IgD-negative memory B cell (primary cell): ENCODE data around the gene ADCY5. TPM values are rescaled to one million over a fixed set of nuclear protein-coding genes. Genes with fewer than 3 reads are reported as not detected.

Source experiments
- H3K27ac Mint-ChIP-seq, 3 donors: one replicate each; pipeline ENCODE4 v1.8.0; 2020 to 2022; ENCODE audit warnings: mild to moderate bottlenecking in 3 of 3, mixed read lengths in 3 of 3, moderate library complexity in 1 of 3
- H3K27me3 Mint-ChIP-seq: one replicate; pipeline ENCODE4 v1.8.0; 2021; ENCODE audit warnings: mixed read lengths
- H3K36me3 Mint-ChIP-seq: one replicate; pipeline ENCODE4 v1.8.0; 2020; ENCODE audit warnings: mild to moderate bottlenecking, mixed read lengths
- H3K4me1 Mint-ChIP-seq, 3 donors: one replicate each; pipeline ENCODE4 v1.8.0; 2020 to 2022; ENCODE audit warnings: mixed read lengths in 3 of 3, mild to moderate bottlenecking in 1 of 3
- H3K4me3 Mint-ChIP-seq, 4 donors: one replicate each; pipeline ENCODE4 v1.8.0; 2020 to 2022; ENCODE audit warnings: mild to moderate bottlenecking in 4 of 4, mixed read lengths in 4 of 4, moderate library complexity in 3 of 4
- H3K9me3 Mint-ChIP-seq, 3 donors: one replicate each; pipeline ENCODE4 v1.8.0; 2020 to 2021; ENCODE audit warnings: mixed read lengths in 3 of 3, mild to moderate bottlenecking in 1 of 3
- polyA plus RNA-seq: library from polyadenylated mRNA; unstranded; fragments of 300-500 nt; fragmentation: Illumina TruSeq; gene quantifications from one replicate; pipeline ENCODE4 v1.2.3, GENCODE V29; 2021

ADCY5 gene
- polyA plus RNA-seq, 1 donor from 2014 or later: not detected

GRCh38 chr3:123412076-123412475 is 36.8 kb downstream of the ADCY5 start:
- no peaks in the 10 kb centered on the region for H3K4me1 Mint-ChIP-seq
- no peaks in the 10 kb centered on the region for H3K27me3 Mint-ChIP-seq
- H3K9me3 Mint-ChIP-seq: no peaks in the 10 kb centered on the region
- H3K36me3 Mint-ChIP-seq: no peaks in the 10 kb centered on the region
- H3K4me3 Mint-ChIP-seq: no peak overlapping the region
- no peak overlapping the region for H3K27ac Mint-ChIP-seq

GRCh38 chr3:123411340-123412040 is 37.4 kb downstream of the ADCY5 start:
- Mint-ChIP-seq H3K4me1 (no peaks in the 10 kb centered on the region), H3K27ac (no peak overlapping the region), H3K9me3 (no peaks in the 10 kb centered on the region), H3K27me3 (no peaks in the 10 kb centered on the region), H3K4me3 (peak overlapping the region in 1 of 4 donors; percentile 39), H3K36me3 (no peaks in the 10 kb centered on the region)

GRCh38 chr3:123410149-123410515 is 38.8 kb downstream of the ADCY5 start:
- no peak overlapping the region for H3K27ac Mint-ChIP-seq
- H3K27me3 Mint-ChIP-seq: no peaks in the 10 kb centered on the region
- H3K4me1 Mint-ChIP-seq: no peaks in the 10 kb centered on the region
- H3K9me3 Mint-ChIP-seq: no peaks in the 10 kb centered on the region
- H3K36me3 Mint-ChIP-seq: no peaks in the 10 kb centered on the region
- no peak overlapping the region for H3K4me3 Mint-ChIP-seq

- no peaks in the 10 kb centered on the region for H3K36me3 Mint-ChIP-seq
Measured at GRCh38 chr3:123409443-123410148, 39.3 kb downstream of the ADCY5 start.

GRCh38 chr3:123406598-123406997 is 42.3 kb downstream of the ADCY5 start:
- Mint-ChIP-seq H3K27ac (no peak overlapping the region), H3K27me3 (peaks cover 6% of the 10 kb centered on the region), H3K36me3 (no peaks in the 10 kb centered on the region), H3K4me3 (no peak overlapping the region), H3K4me1 (no peaks in the 10 kb centered on the region), H3K9me3 (no peaks in the 10 kb centered on the region)

More at GRCh38 chr3:123409443-123410148, 39.3 kb downstream of the ADCY5 start:
- H3K27ac Mint-ChIP-seq: no peak overlapping the region
- H3K4me1 Mint-ChIP-seq: no peaks in the 10 kb centered on the region
- no peaks in the 10 kb centered on the region for H3K27me3 Mint-ChIP-seq
- H3K9me3 Mint-ChIP-seq: no peaks in the 10 kb centered on the region
- H3K4me3 Mint-ChIP-seq: no peak overlapping the region

GRCh38 chr3:123405936-123406510 is 42.9 kb downstream of the ADCY5 start:
- Mint-ChIP-seq H3K27ac (peak overlapping the region in 1 of 3 donors; percentile 36), H3K4me3 (no peak overlapping the region), H3K9me3 (no peaks in the 10 kb centered on the region), H3K4me1 (no peaks in the 10 kb centered on the region), H3K36me3 (no peaks in the 10 kb centered on the region), H3K27me3 (peaks cover 6% of the 10 kb centered on the region)

- Mint-ChIP-seq H3K4me3 (no peak overlapping the region), H3K9me3 (no peaks in the 10 kb centered on the region), H3K27me3 (peaks cover 8% of the 10 kb centered on the region), H3K36me3 (no peaks in the 10 kb centered on the region), H3K27ac (no peak overlapping the region), H3K4me1 (no peaks in the 10 kb centered on the region)
Measured at GRCh38 chr3:123405021-123405420, 43.9 kb downstream of the ADCY5 start.

GRCh38 chr3:123404391-123404790 is 44.5 kb downstream of the ADCY5 start:
- peaks cover 13% of the 10 kb centered on the region for H3K27me3 Mint-ChIP-seq
- H3K4me1 Mint-ChIP-seq: no peaks in the 10 kb centered on the region
- H3K9me3 Mint-ChIP-seq: no peaks in the 10 kb centered on the region
- H3K4me3 Mint-ChIP-seq: no peak overlapping the region
- no peak overlapping the region for H3K27ac Mint-ChIP-seq
- no peaks in the 10 kb centered on the region for H3K36me3 Mint-ChIP-seq

GRCh38 chr3:123401836-123402530 is 46.9 kb downstream of the ADCY5 start:
- no peak overlapping the region for H3K4me3 Mint-ChIP-seq
- peaks cover 18% of the 10 kb centered on the region for H3K27me3 Mint-ChIP-seq

GRCh38 chr3:123400169-123400568 is 48.7 kb downstream of the ADCY5 start:
- Mint-ChIP-seq H3K27ac (no peak overlapping the region), H3K4me3 (no peak overlapping the region), H3K36me3 (no peaks in the 10 kb centered on the region), H3K27me3 (peaks cover 20% of the 10 kb centered on the region), H3K4me1 (no peaks in the 10 kb centered on the region), H3K9me3 (no peaks in the 10 kb centered on the region)

More at GRCh38 chr3:123401836-123402530, 46.9 kb downstream of the ADCY5 start:
- Mint-ChIP-seq H3K36me3 (no peaks in the 10 kb centered on the region), H3K27ac (no peak overlapping the region), H3K9me3 (no peaks in the 10 kb centered on the region), H3K4me1 (no peaks in the 10 kb centered on the region)

- Mint-ChIP-seq H3K9me3 (no peaks in the 10 kb centered on the region), H3K27ac (peak overlapping the region in 1 of 3 donors; percentile 75), H3K4me1 (no peaks in the 10 kb centered on the region), H3K27me3 (peaks cover 23% of the 10 kb centered on the region), H3K4me3 (no peak overlapping the region), H3K36me3 (no peaks in the 10 kb centered on the region)
Measured at GRCh38 chr3:123399653-123400052, 49.2 kb downstream of the ADCY5 start.

GRCh38 chr3:123397921-123398785 is 50.7 kb downstream of the ADCY5 start:
- Mint-ChIP-seq H3K27me3 (peaks cover 20% of the 10 kb centered on the region), H3K4me1 (no peaks in the 10 kb centered on the region), H3K36me3 (no peaks in the 10 kb centered on the region), H3K27ac (no peak overlapping the region), H3K9me3 (no peaks in the 10 kb centered on the region), H3K4me3 (no peak overlapping the region)

- no peaks in the 10 kb centered on the region for H3K36me3 Mint-ChIP-seq
- no peaks in the 10 kb centered on the region for H3K4me1 Mint-ChIP-seq
Measured at GRCh38 chr3:123397050-123397590, 51.8 kb downstream of the ADCY5 start.

More at GRCh38 chr3:123397050-123397590, 51.8 kb downstream of the ADCY5 start:
- H3K9me3 Mint-ChIP-seq: no peaks in the 10 kb centered on the region
- H3K27me3 Mint-ChIP-seq: peaks cover 20% of the 10 kb centered on the region
- no peak overlapping the region for H3K27ac Mint-ChIP-seq
- no peak overlapping the region for H3K4me3 Mint-ChIP-seq
